ENCODE measurements around the gene RPRD1A. TPM values are rescaled to one million over a fixed set of nuclear protein-coding genes. Genes with fewer than 3 reads are reported as not detected.

Gene RPRD1A
- total and polyA plus RNA-seq, 9 of the 15 experiments (the other 6 are each of a cell fraction or from before 2014, with no cell fraction given) = 30.2 to 142 (median 66.0) TPM

- in situ Hi-C loops (cut with MboI) = loop anchor here (10.0 kb wide), 1 partner anchor 659 kb away; no protein-coding TSS in a partner anchor
- POLR2A ChIA-PET = interaction anchor here (0.6 kb wide), 1 partner anchor 10 kb away, joined by 5 read pairs; no protein-coding TSS in a partner anchor
- FAIRE-seq = peak; percentile 52
- TF ChIP-seq REST (IDR thresholded peaks at IDR 0.05; ENCODE audit: borderline replicate concordance) (peak; percentile 86), REST (CRISPR knock-in tag; IDR thresholded peaks at IDR 0.05; ENCODE audit: low read depth) (no peak), PTRF (tag; IDR thresholded peaks at IDR 0.05) (no peak), RAD21 (CRISPR knock-in tag; conservative IDR thresholded peaks at IDR 0.05 in 1 of 2, IDR thresholded peaks at IDR 0.05 in 1 of 2) (peak; percentile 89 to 95), ZNF212 (CRISPR knock-in tag; IDR thresholded peaks at IDR 0.05) (no peak), ZNF408 (CRISPR knock-in tag; IDR thresholded peaks at IDR 0.05; ENCODE audit: low read depth) (no peak), MTA3 (IDR thresholded peaks at IDR 0.05; ENCODE audit: borderline replicate concordance) (no peak), ZBTB1 (CRISPR knock-in tag; IDR thresholded peaks at IDR 0.05; ENCODE audit: borderline replicate concordance, low read depth) (no peak), NFIC (IDR thresholded peaks at IDR 0.05) (no peak), CTCF (IDR thresholded peaks at IDR 0.05 in 2 of 3, conservative IDR thresholded peaks at IDR 0.05 in 1 of 3; ENCODE audit: insufficient read depth in 2 of 3, low read depth in 1 of 3, low read length in 3 of 3) (peak; percentile 38 to 88 (median 57); a peak in 3 of 6 replicates), MBD2 (IDR thresholded peaks at IDR 0.05; ENCODE audit: borderline replicate concordance, low read depth) (no peak), ZNF165 (CRISPR knock-in tag; IDR thresholded peaks at IDR 0.05; ENCODE audit: borderline replicate concordance) (no peak), PHB (CRISPR knock-in tag; IDR thresholded peaks at IDR 0.05) (no peak)
Observed at GRCh38 chr18:36095936-36096519, 28.7 kb upstream of the RPRD1A start.

More at GRCh38 chr18:36095936-36096519, 28.7 kb upstream of the RPRD1A start:
- intact Hi-C loops (cut with micrococcal nuclease) = loop anchor here (1.0 to 5.0 kb wide), 6 partner anchors 79 to 661 kb away; no protein-coding TSS in a partner anchor
- ATAC-seq (peak; percentile 67), DNase-seq (ENCODE audit: extremely low read depth in 1 of 4, low spot score in 3 of 4) (peak; percentile 41 to 74 (median 52))
- Histone ChIP-seq H4K20me1 (replicated peaks; ENCODE audit: control insufficient read depth, insufficient read depth, low read length) (no peaks in the 10 kb centered on the region), H2AFZ (ENCODE audit: low read depth, low read length) (no peak overlapping the region), H3K27ac (ENCODE audit: extremely low read depth, low read depth, low read length) (no peak overlapping the region), H3K4me2 (ENCODE audit: insufficient read depth, low read length) (no peak overlapping the region), H3K27me3 (ENCODE audit: control insufficient read depth in 2 of 2, insufficient read depth in 2 of 2, low read length in 2 of 2) (peaks cover 5 to 8% of the 10 kb centered on the region in 2 experiments; a peak in 3 of 5 replicates), H3K4me3 (no peak overlapping the region), H3K79me2 (ENCODE audit: control insufficient read depth, insufficient read depth, low read length) (no peaks in the 10 kb centered on the region), H3K36me3 (ENCODE audit: control insufficient read depth, insufficient read depth, low read length) (no peaks in the 10 kb centered on the region), H3K9ac (ENCODE audit: insufficient read depth in 1 of 2, low read depth in 2 of 2, low read length in 2 of 2) (no peak overlapping the region), H3K4me1 (replicated peaks in 1 of 2; ENCODE audit: control insufficient read depth in 2 of 2, insufficient read depth in 2 of 2, low read length in 2 of 2) (no peaks in the 10 kb centered on the region; a peak in 1 of 5 replicates), H3K9me3 (replicated peaks; ENCODE audit: control insufficient read depth, insufficient read depth, low read depth, low read length) (no peaks in the 10 kb centered on the region), H3K9me1 (ENCODE audit: control insufficient read depth, insufficient read depth, low read length) (no peaks in the 10 kb centered on the region)
- WGBS (ENCODE audit: insufficient coverage, low coverage, missing lambda C conversion rate) = 0% methylated on average over 1 of the region's 1 CpG
- no TSS peak for BruUV-seq (replicated peaks)
- CTCF ChIA-PET (ENCODE audit: low intra/inter-chr PET ratio) = interaction anchor here (0.9 to 4.6 kb wide), 4 partner anchors 189 to 713 kb away, joined by 5 to 74 read pairs (median 8); no protein-coding TSS in a partner anchor
